H7 (cell line): ENCODE measurements around the gene STXBP6. TPM values are rescaled to one million over a fixed set of nuclear protein-coding genes. Genes with fewer than 3 reads are reported as not detected.

Experiments
- DNase-seq: peaks from one replicate; pipeline ENCODE4 v3.0.0; 2012
- H3K27me3 ChIP-seq: 2 replicates; pipeline ENCODE4 v1.6.0; 2011; ENCODE audit warnings: mild to moderate bottlenecking, low read length; ENCODE audit not compliant: control insufficient read depth, insufficient read depth
- H3K36me3 ChIP-seq: replicated peaks from 2 replicates; pipeline ENCODE4 v1.5.1; 2011; ENCODE audit warnings: low read length; ENCODE audit not compliant: control insufficient read depth, insufficient read depth
- H3K4me3 ChIP-seq: 2 replicates; pipeline ENCODE4 v1.5.1; 2011; ENCODE audit warnings: low read depth, mild to moderate bottlenecking, control low read depth, low read length, moderate library complexity; ENCODE audit not compliant: insufficient read depth
- total RNA-seq: library from RNA; depleted of rRNA; stranded (reverse); fragments of >200 nt; shearing (Covaris generic); gene quantifications from 2 replicates; pipeline ENCODE4 v1.2.3, GENCODE V29; 2014

The STXBP6 gene
- total RNA-seq, 1 experiment from 2014 or later: 1.0 TPM

- Histone ChIP-seq H3K27me3 (no peaks in the 10 kb centered on the region), H3K36me3 (no peaks in the 10 kb centered on the region), H3K4me3 (no peak overlapping the region)
- no peak for DNase-seq
Measured at GRCh38 chr14:24826390-24826789, 223.6 kb downstream of the STXBP6 start.

- no peaks in the 10 kb centered on the region for H3K27me3 ChIP-seq
- no peak overlapping the region for H3K4me3 ChIP-seq
- H3K36me3 ChIP-seq: no peaks in the 10 kb centered on the region
- no peak for DNase-seq
Measured at GRCh38 chr14:24820616-24821015, 229.3 kb downstream of the STXBP6 start.

- DNase-seq: no peak
- Histone ChIP-seq H3K27me3 (no peaks in the 10 kb centered on the region), H3K36me3 (no peaks in the 10 kb centered on the region), H3K4me3 (no peak overlapping the region)
Measured at GRCh38 chr14:24818823-24819341, 231.1 kb downstream of the STXBP6 start.

- Histone ChIP-seq H3K4me3 (no peak overlapping the region), H3K36me3 (no peaks in the 10 kb centered on the region), H3K27me3 (no peaks in the 10 kb centered on the region)
- DNase-seq: no peak
Measured at GRCh38 chr14:24818058-24818822, 231.7 kb downstream of the STXBP6 start.

- no peak for DNase-seq
- Histone ChIP-seq H3K27me3 (no peaks in the 10 kb centered on the region), H3K36me3 (no peaks in the 10 kb centered on the region), H3K4me3 (no peak overlapping the region)
Measured at GRCh38 chr14:24817212-24818057, 232.5 kb downstream of the STXBP6 start.

- DNase-seq: no peak
- Histone ChIP-seq H3K36me3 (no peaks in the 10 kb centered on the region), H3K27me3 (no peaks in the 10 kb centered on the region), H3K4me3 (no peak overlapping the region)
Measured at GRCh38 chr14:24816929-24817211, 233.1 kb downstream of the STXBP6 start.

GRCh38 chr14:24816011-24816928, 233.7 kb downstream of the STXBP6 start:
- Histone ChIP-seq H3K27me3 (no peaks in the 10 kb centered on the region), H3K36me3 (no peaks in the 10 kb centered on the region), H3K4me3 (no peak overlapping the region)
- no peak for DNase-seq

GRCh38 chr14:24815543-24815942, 234.4 kb downstream of the STXBP6 start:
- no peaks in the 10 kb centered on the region for H3K27me3 ChIP-seq
- H3K36me3 ChIP-seq: no peaks in the 10 kb centered on the region

GRCh38 chr14:24814944-24815343, 235.0 kb downstream of the STXBP6 start:
- Histone ChIP-seq H3K27me3 (no peaks in the 10 kb centered on the region), H3K36me3 (no peaks in the 10 kb centered on the region), H3K4me3 (no peak overlapping the region)
- DNase-seq: no peak

More at GRCh38 chr14:24815543-24815942, 234.4 kb downstream of the STXBP6 start:
- no peak overlapping the region for H3K4me3 ChIP-seq
- no peak for DNase-seq

- no peaks in the 10 kb centered on the region for H3K27me3 ChIP-seq
- no peaks in the 10 kb centered on the region for H3K36me3 ChIP-seq
- H3K4me3 ChIP-seq: no peak overlapping the region
- no peak for DNase-seq
Measured at GRCh38 chr14:24814346-24814745, 235.6 kb downstream of the STXBP6 start.

- no peaks in the 10 kb centered on the region for H3K27me3 ChIP-seq
- H3K36me3 ChIP-seq: no peaks in the 10 kb centered on the region
- H3K4me3 ChIP-seq: no peak overlapping the region
- no peak for DNase-seq
Measured at GRCh38 chr14:24813819-24814259, 236.1 kb downstream of the STXBP6 start.

- no peak for DNase-seq
- Histone ChIP-seq H3K27me3 (no peaks in the 10 kb centered on the region), H3K4me3 (no peak overlapping the region), H3K36me3 (no peaks in the 10 kb centered on the region)
Measured at GRCh38 chr14:24813089-24813815, 236.7 kb downstream of the STXBP6 start.

- Histone ChIP-seq H3K27me3 (no peaks in the 10 kb centered on the region), H3K4me3 (no peak overlapping the region), H3K36me3 (no peaks in the 10 kb centered on the region)
- no peak for DNase-seq
Measured at GRCh38 chr14:24809135-24809534, 240.8 kb downstream of the STXBP6 start.

GRCh38 chr14:24808412-24808811, 241.5 kb downstream of the STXBP6 start:
- DNase-seq: no peak
- Histone ChIP-seq H3K27me3 (no peaks in the 10 kb centered on the region), H3K4me3 (no peak overlapping the region), H3K36me3 (no peaks in the 10 kb centered on the region)
